Hepatocyte (in vitro differentiated cells): ENCODE data around the gene INTS15.

Experiments
- CTCF ChIP-seq: fragments of 200-600 bp; sonication (generic); IDR thresholded peaks from 2 replicates; pipeline ENCODE4 v1.5.1; 2016; ENCODE audit warnings: antibody characterized with exemption, mild to moderate bottlenecking; ENCODE audit not compliant: poor library complexity
- EZH2 ChIP-seq: fragments of 200-600 bp; sonication (generic); IDR thresholded peaks from 2 replicates; pipeline ENCODE4 v1.6.1; 2016; ENCODE audit warnings: antibody characterized with exemption, mild to moderate bottlenecking, borderline replicate concordance
- EZH2phosphoT487 ChIP-seq: fragments of 200-600 bp; sonication (generic); IDR thresholded peaks from one replicate; pipeline ENCODE4 v1.6.1; 2018; ENCODE audit warnings: antibody characterized with exemption, mild to moderate bottlenecking, low read depth, moderate library complexity; ENCODE audit not compliant: unreplicated experiment, severe bottlenecking

GRCh38 chr7:6637544-6638229 lies 47.9 kb downstream of the INTS15 start:
- TF ChIP-seq CTCF (peak; percentile 38), EZH2phosphoT487 (no peak), EZH2 (no peak)
